ENCODE data around the gene DCLRE1C. TPM values are rescaled to one million over a fixed set of nuclear protein-coding genes. Genes with fewer than 3 reads are reported as not detected.

Gene DCLRE1C
- total and polyA plus RNA-seq, 2 of the 8 experiments (the other 6 are each of a cell fraction or from before 2014, with no cell fraction given) = 0.77 to 7.4 TPM

GRCh38 chr10:14859775-14860174, 94.1 kb downstream of the DCLRE1C start (continued):
- TF ChIP-seq SAP30 (IDR thresholded peaks at IDR 0.05; ENCODE audit: insufficient read depth, insufficient replicate concordance, low read length) (no peak), ASH2L (IDR thresholded peaks at IDR 0.05; ENCODE audit: low read length) (no peak), HDAC6 (IDR thresholded peaks at IDR 0.05; ENCODE audit: low read depth, low read length) (no peak)

Data from H1 (cell line).